Parathyroid adenoma (tissue), 2 donors: Measurements from ENCODE around the gene RNF112.

Experiments
- H2AFZ ChIP-seq: fragments of 300-600 bp; sonication (generic); one replicate; pipeline ENCODE4 v1.7.0; 2017; ENCODE audit warnings: antibody characterized with exemption, mild to moderate bottlenecking
- H3K27ac ChIP-seq: fragments of 300-600 bp; sonication (generic); one replicate; pipeline ENCODE4 v1.7.0; 2017
- H3K27me3 ChIP-seq: fragments of 300-600 bp; sonication (generic); one replicate; pipeline ENCODE4 v1.7.0; 2017; ENCODE audit warnings: low read length; ENCODE audit not compliant: control insufficient read depth, insufficient read depth
- H3K36me3 ChIP-seq: fragments of 300-600 bp; sonication (generic); one replicate; pipeline ENCODE4 v1.7.0; 2017; ENCODE audit warnings: low read length; ENCODE audit not compliant: control insufficient read depth, insufficient read depth
- H3K4me1 ChIP-seq: fragments of 300-600 bp; sonication (generic); one replicate; pipeline ENCODE4 v1.7.0; 2017; ENCODE audit warnings: control low read depth
- H3K4me2 ChIP-seq: fragments of 300-600 bp; sonication (generic); one replicate; pipeline ENCODE4 v1.7.0; 2017; ENCODE audit warnings: low read length
- H3K4me3 ChIP-seq: fragments of 300-600 bp; sonication (generic); one replicate; pipeline ENCODE4 v1.7.0; 2017; ENCODE audit warnings: low read depth, low read length
- H3K79me2 ChIP-seq: fragments of 300-600 bp; sonication (generic); one replicate; pipeline ENCODE4 v1.7.0; 2017; ENCODE audit warnings: control low read depth
- H3K9ac ChIP-seq: fragments of 300-600 bp; sonication (generic); one replicate; pipeline ENCODE4 v1.7.0; 2017; ENCODE audit warnings: mild to moderate bottlenecking
- H3K9me3 ChIP-seq: fragments of 300-600 bp; sonication (generic); one replicate; pipeline ENCODE4 v1.7.0; 2017; ENCODE audit warnings: low read length; ENCODE audit not compliant: control insufficient read depth
- CTCF ChIP-seq: fragments of 300-600 bp; sonication (generic); IDR thresholded peaks from one replicate; pipeline ENCODE4 v1.7.0; 2017; ENCODE audit warnings: antibody characterized with exemption, mild to moderate bottlenecking
- donor health status: primary hyperparathyroidism.

The RNF112 gene

GRCh38 chr17:19407601-19408345, 3.3 kb upstream of the RNF112 start:
- Histone ChIP-seq H3K27me3 (no peaks in the 10 kb centered on the region), H3K36me3 (no peaks in the 10 kb centered on the region), H3K9ac (no peak overlapping the region), H3K4me1 (peaks cover 4% of the 10 kb centered on the region), H3K9me3 (no peaks in the 10 kb centered on the region), H3K79me2 (no peaks in the 10 kb centered on the region), H3K4me3 (no peak overlapping the region), H2AFZ (no peak overlapping the region), H3K27ac (no peak overlapping the region), H3K4me2 (no peak overlapping the region)
- no peak for TF ChIP-seq CTCF

GRCh38 chr17:19408346-19408710, 2.7 kb upstream of the RNF112 start:
- Histone ChIP-seq H3K27ac (no peak overlapping the region), H3K9me3 (no peaks in the 10 kb centered on the region), H2AFZ (no peak overlapping the region), H3K4me3 (no peak overlapping the region), H3K4me2 (no peak overlapping the region), H3K27me3 (no peaks in the 10 kb centered on the region), H3K9ac (no peak overlapping the region), H3K36me3 (no peaks in the 10 kb centered on the region), H3K79me2 (no peaks in the 10 kb centered on the region), H3K4me1 (peaks cover 4% of the 10 kb centered on the region)
- TF ChIP-seq CTCF, result no peak

GRCh38 chr17:19409066-19409465, 2.0 kb upstream of the RNF112 start:
- TF ChIP-seq CTCF, result no peak
- H3K79me2 ChIP-seq, result no peaks in the 10 kb centered on the region
- no peak overlapping the region for H3K4me3 ChIP-seq
- H3K4me2 ChIP-seq, result no peak overlapping the region
- no peaks in the 10 kb centered on the region for H3K27me3 ChIP-seq
- H3K4me1 ChIP-seq, result peaks cover 4% of the 10 kb centered on the region
- H3K9me3 ChIP-seq, result no peaks in the 10 kb centered on the region
- H3K9ac ChIP-seq, result no peak overlapping the region
- no peak overlapping the region for H3K27ac ChIP-seq
- no peak overlapping the region for H2AFZ ChIP-seq
- H3K36me3 ChIP-seq, result no peaks in the 10 kb centered on the region

- Histone ChIP-seq H3K79me2 (no peaks in the 10 kb centered on the region), H3K4me1 (peaks cover 4% of the 10 kb centered on the region), H3K9ac (no peak overlapping the region), H3K4me3 (no peak overlapping the region), H3K9me3 (no peaks in the 10 kb centered on the region), H3K27ac (no peak overlapping the region), H3K27me3 (no peaks in the 10 kb centered on the region), H3K36me3 (no peaks in the 10 kb centered on the region), H3K4me2 (no peak overlapping the region), H2AFZ (no peak overlapping the region)
- no peak for TF ChIP-seq CTCF
These were observed 1.5 kb upstream of the RNF112 start for GRCh38 chr17:19409509-19409908.

GRCh38 chr17:19410091-19410490, 941 bp upstream of the RNF112 start:
- Histone ChIP-seq H3K27ac (no peak overlapping the region), H3K79me2 (no peaks in the 10 kb centered on the region), H3K4me1 (peaks cover 4% of the 10 kb centered on the region), H3K9me3 (no peaks in the 10 kb centered on the region), H3K27me3 (no peaks in the 10 kb centered on the region), H2AFZ (no peak overlapping the region), H3K9ac (no peak overlapping the region), H3K36me3 (no peaks in the 10 kb centered on the region), H3K4me2 (no peak overlapping the region), H3K4me3 (no peak overlapping the region)
- no peak for TF ChIP-seq CTCF
